Inferior parietal cortex (tissue), 1 donor: ENCODE measurements around the gene KRTAP5-9.
"Not testable (repeated sequence)": the region's sequence is repeated elsewhere in the genome, so short reads cannot be mapped to it uniquely, and the experiment has no call there.

Experiments used
- DNase-seq: peaks from one replicate; pipeline ENCODE4 v3.0.0-alpha.2; 2016; ENCODE audit errors: extremely low spot score

The KRTAP5-9 gene, protein sequence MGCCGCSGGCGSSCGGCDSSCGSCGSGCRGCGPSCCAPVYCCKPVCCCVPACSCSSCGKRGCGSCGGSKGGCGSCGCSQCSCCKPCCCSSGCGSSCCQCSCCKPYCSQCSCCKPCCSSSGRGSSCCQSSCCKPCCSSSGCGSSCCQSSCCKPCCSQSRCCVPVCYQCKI

DNA sequence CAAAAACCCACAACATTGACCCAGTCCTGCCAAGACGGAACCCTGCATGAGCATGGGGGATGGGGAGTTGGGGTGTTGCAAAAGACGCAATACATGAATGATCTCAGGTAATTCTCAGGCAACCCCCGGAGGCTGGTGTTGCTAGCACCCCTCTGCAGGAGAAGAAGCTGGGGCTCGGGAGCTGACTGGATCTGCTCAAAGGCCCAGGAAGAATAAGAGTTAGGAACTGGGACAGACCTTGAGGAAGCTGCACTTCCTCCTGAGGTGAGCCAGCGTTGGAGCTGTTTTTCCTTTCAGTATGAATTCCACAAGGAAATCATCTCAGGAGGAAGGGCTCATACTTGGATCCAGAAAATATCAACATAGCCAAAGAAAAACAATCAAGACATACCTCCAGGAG lies at the start of gene KRTAP5-9:
TSS of gene KRTAP5-9 (plus strand) at position 301 of the 400 bp plus-strand sequence. CDS start 238 bp downstream, outside the sequence.
- no peak for DNase-seq

DNA sequence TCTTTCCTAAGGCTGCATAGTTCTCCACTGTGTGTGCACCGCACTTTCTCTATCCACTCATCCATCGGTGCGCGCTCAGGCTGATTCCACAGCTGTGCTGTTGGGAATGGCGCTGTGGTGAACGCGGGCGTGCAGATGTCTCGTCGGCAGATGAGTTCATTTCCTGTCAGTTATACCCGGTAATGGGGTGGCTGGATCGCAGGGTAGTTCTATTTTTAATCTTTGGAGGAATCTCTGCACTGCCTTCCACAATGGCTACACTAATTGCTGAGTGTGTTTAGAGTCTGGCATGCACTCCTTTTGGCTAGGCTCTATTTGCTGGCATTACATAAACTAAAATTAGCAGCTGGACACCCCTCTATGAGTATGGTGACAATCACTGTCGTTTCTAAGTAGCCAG lies 49.1 kb upstream of the KRTAP5-9 start:
- DNase-seq, result no peak

DNA sequence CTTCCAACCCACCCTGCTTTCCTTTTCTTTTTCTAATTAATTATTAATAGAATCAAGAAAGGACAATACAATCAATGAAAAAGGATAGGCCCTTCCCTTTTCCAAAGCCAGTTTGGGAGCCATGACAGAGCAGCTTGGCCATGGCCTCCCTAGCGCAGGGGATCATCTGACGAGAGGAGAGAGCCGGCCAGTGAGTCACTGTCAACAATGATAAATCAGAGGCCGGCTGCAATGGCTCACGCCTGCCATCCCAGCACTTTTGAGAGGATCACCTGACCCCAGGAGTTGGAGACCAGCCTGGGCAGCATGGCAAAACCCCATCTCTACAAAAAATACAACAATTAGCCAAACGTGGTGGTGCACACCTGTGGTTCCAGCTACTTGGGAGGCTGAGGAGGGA lies 48.7 kb upstream of the KRTAP5-9 start:
- no peak for DNase-seq

DNA sequence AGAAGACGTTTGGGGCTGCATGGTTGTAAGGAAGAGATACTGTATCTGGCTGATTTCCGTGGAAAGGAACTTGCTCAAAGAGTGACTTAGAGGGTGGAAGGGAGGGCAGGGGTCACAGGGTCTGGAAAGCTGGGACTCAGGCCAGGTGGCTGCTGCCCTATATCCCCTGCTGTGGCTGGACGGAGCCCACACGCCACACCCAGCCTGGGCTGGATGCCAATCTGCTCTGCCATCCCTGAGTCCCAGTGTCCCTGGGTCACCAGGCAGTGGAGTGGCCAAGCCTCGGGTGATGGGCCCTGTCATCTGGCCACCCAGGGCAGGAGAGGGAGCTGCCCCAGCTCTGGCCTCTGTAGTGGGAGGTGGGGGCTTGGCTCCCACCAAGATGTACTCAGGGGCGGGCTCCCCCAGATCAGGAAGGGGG lies 47.6 kb upstream of the KRTAP5-9 start:
- no peak for DNase-seq

DNA sequence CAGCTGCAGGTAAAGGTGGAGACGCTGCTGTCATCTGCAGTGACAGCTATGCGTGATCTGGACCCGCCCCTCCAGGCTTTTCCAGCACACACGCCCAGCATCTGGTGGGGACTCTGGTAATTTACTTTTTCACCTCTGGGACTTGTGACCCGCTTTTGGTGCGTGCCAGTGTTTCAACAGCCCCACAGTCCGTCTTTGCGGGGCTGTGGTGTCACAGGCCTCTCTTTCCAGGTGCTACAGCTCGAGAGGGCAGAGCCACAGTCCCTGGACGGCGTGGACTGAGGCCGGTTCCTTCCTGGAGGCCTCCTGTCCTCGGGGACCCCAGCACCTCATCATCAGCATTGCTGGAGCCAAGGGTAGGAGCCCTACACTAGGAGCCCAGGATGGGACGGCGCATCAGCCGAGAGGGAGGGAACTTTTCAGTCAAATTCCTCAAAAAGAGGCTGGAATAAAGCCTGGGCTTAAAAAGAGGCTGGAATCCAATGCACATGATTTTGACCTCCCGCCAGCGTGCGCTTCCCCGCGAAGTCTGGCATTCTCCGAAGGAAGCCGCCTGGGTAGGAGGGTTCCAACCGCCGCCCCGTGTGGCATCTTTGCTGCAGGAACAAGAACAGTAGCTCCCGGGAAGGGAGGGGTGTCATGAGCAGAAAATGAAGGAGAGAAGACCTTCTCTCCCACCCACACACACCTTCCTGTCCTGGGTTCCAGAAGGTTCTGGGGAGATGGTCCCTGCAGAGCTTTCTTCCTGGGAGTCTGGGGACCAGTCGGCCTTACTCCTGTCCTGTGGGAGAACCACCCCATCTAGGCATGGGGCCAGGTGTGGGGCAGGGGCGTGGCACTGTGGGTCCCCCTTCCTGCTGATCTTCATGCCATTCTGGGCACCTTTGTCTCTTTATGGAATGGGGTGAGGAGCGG lies 46.9 kb upstream of the KRTAP5-9 start:
- DNase-seq, result no peak

DNA sequence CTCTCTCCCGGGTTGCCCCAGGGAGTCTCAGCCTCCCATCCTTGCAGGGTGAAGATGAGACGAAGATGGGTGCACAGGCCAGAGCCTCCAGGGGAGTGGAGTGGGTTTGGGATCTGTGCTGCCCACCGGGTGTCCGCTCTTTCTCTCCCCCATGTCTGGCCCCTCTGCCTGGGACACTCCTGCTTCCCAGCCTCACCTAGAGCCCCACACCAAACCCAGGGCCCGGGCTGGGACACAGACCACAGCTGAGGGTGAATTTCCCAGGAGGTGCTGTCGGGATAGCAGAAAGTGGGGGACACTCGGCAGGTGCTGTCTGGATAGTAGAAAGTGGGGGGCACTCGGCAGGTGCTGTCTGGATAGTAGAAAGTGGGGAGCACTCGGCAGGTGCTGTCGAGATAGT lies 46.2 kb upstream of the KRTAP5-9 start:
- DNase-seq, result no peak

DNA sequence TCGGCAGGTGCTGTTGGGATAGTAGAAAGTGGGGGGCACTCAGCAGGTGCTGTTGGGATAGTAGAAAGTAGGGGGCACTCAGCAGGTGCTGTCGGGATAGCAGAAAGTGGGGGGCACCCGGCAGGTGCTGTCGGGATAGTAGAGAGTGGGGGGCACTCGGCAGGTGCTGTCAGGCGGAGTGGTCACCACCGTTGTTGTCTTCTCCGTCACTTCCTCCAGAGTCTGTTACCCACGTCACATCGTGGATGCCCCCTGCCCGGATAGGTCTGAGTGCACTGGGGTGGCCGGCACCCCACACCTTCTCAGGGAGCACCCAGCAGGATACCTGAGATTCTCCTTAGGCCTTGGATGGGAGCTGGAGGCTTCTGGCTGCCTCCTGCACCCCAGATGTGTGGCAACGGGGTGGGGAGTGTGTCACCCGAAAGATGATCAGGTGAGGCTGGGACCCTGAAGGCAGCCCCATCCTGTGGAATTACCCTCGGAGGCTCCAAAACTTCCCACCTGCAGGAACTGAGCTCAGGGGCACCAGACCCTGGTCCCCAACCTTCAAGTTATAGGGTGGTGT lies 45.3 kb upstream of the KRTAP5-9 start:
- DNase-seq, result no peak

DNA sequence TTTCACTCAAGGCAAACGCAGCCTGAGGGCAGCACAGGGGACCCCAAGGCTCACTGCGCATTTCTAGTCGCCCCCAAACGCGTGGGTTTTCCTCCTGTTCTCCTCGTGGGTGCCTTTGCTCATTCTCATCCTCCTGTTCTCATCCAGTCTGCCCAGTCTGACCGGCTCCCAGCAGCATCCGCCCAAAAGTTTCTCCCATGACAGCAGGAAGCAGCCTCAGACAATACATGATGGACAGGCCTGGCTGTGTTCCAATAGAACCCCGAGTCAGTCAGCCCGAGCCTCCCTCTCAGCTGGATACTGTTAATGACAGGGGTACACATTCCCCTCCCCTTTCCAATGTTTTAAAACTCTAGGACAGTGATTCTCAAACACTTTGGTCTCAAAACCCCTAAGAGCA lies 43.7 kb upstream of the KRTAP5-9 start:
- DNase-seq, result no peak

DNA sequence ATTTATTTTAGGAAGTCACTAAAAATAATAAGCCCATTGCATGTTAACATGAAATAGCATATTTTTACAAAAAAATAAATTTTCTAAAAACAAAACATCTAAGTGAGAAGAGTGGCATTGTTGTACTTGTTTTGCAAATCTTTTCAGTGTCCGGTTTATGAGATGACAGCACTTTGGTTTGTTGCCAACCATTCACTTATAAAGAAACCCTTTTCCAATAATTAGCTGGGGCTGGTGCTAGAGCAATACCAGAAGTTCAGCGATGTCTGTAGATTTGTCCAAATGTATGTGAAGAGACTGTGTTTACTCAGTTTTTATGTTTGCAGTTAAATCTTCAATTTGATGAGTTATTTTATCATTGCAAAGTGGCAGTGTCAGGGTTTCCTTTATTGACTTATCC lies 43.2 kb upstream of the KRTAP5-9 start:
- DNase-seq, result no peak

DNA sequence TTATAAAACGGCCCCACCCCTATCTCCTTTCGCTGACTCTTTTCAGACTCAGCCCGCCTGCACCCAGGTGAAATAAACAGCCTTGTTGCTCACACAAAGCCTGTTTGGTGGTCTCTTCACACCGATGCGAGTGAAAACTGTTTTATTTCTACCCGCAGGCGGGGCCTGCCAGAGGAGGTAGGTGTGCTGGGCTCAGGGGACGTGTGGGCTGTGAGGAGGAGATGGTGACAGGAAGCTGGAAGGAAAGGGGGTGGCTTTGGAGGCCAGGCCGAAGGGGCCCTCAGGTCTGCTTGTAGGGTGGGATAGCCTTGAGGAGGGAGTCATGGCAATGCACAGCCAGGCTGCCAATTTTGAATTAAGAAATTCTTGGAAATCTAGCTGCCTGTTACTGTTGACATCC lies 42.4 kb upstream of the KRTAP5-9 start:
- DNase-seq, result no peak

DNA sequence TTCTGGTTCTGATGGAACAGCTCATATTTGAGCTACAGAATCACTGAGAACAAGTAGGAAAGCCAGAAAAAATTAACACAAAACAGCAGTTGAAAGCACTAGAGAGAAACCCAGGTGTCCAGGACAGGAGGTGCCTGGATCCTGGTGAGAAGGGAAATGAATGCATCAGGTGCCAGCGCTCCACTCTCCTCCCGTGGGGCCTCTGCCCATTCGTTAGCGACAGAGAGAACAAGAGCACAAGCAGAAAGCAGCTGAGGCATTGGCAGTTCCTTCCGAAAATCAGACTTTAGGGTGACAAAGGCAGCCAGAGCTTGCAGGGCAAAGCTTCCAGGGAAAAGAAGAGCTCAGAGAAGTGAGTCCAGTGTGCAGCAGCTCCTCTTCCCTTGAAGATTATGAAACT lies 41.1 kb upstream of the KRTAP5-9 start:
- DNase-seq, result no peak

DNA sequence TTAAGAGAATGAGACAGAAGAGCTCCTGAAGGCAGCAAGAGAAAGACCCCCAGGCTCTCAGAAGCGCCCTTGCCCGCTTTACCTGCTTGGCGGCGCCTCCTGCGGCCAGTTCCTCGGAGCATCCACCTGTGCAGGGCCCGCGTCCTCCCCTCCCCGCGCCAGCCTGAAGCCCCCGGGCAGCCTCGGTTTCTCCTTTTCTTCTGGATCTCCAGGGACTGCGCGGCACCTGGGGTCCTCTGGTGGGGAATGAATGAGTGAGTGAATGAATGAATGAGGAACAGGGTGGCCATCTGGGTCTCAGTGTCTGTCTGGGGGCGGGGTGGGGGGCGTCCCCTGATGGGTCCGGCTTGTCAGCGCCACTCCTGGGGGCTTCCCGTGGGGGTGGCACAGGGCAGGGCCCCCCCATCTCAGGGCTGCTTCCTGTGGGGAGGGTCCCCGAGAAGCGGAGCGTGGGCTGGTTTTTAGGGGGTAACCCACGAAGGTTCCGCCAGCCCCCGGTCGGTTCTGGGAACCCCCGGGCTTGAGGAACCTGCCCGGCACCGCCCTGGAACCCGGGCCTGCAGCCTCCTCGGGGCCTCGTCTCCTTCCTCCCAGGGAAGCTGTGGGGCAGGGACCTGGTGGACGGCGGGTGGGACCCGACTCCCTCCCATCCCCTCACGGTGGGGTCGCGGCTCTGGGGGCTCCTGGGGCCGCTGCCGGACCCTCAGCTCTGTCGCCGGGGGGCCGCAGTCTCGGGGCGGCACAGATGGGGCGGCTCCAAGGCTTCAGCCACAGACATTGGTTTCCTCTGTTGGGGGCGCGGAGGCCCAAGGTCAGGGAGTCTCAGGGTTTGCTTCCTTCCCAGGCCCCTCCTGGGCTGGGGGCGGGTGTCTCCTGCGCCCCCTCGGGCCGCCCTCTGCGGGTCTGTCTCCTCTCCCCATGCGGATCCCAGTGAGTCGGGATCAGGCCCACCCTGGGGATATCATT lies 29.4 kb upstream of the KRTAP5-9 start:
- DNase-seq, result no peak

DNA sequence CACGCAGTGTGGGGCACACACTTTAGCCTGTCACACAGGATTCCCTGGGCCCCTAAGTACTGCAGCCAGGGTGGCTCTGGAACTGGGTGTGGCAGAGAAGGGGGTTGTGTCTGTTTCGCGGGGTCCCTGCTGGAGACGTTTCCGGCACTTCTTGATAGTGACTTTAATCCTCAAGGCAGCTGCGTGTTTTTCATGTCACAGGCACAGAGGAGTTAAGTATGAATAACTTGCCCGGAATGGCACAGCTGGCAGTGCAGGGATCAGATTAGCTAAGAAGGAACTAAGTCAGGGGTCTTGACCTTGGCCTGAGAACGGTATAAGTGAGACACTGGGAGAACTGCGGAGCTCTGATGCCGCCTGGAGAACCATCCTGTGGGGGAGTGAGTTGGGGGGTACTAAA lies 28.7 kb upstream of the KRTAP5-9 start:
- no peak for DNase-seq

DNA sequence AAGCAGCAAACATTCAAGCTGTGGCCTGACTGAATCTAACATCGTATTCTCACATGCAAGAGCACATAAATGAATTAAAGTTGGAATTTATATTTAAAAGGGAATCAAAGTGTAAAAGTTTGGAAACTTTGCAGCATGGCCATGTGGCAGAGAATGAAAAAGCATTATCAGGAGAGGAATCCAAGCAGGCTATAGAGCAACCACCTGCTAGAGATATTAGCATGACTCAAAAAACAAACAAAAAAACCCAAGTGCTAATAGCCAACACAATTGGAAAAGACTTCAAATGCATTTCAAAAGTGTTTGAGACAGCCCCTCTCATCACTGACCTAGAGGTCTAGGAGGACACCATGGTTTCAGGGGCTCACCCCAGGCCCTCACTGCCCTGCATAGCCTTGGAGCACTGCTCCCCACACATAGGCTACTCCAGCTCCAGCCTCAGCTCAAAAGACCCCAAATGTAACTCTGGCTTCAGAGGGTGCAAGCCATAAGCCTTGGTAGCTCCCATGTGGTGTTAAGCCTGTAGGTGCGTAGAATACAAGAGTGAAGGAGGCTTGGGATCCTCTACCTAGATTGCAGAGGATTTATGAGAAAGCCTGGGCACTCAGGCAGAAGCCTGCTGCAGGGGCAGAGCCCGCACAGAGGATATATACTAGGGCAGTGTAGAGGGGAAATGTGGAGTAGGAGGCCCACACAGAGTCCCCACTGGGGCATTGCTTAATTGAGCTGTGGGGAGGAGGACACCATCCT lies 22.9 kb upstream of the KRTAP5-9 start:
- no peak for DNase-seq

DNA sequence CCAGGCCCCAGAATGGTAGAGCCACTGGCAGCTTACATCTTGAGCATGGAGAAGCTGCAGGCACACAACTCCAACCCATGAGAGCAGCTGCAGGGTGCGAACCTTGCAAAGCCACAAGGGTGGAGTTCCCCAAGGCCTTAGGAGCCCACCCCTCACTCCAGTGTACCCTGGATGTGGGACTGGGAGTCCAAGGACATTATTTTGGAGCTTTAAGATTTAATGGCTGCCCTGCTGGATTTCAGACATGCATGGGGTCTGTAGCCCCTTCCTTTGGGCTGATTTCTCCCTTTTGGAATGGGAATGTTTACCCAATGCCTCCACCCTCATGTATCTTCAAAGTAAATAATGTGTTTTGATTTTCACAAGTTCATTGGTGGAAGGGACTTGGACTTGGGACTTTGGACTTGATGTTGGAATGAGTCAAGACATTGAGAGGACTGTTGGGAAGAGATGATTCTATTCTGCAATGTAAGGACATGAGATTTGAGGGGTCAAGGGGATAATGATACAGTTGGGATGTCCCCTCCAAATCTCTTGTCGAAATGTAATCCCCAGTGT lies 22.2 kb upstream of the KRTAP5-9 start:
- no peak for DNase-seq

DNA sequence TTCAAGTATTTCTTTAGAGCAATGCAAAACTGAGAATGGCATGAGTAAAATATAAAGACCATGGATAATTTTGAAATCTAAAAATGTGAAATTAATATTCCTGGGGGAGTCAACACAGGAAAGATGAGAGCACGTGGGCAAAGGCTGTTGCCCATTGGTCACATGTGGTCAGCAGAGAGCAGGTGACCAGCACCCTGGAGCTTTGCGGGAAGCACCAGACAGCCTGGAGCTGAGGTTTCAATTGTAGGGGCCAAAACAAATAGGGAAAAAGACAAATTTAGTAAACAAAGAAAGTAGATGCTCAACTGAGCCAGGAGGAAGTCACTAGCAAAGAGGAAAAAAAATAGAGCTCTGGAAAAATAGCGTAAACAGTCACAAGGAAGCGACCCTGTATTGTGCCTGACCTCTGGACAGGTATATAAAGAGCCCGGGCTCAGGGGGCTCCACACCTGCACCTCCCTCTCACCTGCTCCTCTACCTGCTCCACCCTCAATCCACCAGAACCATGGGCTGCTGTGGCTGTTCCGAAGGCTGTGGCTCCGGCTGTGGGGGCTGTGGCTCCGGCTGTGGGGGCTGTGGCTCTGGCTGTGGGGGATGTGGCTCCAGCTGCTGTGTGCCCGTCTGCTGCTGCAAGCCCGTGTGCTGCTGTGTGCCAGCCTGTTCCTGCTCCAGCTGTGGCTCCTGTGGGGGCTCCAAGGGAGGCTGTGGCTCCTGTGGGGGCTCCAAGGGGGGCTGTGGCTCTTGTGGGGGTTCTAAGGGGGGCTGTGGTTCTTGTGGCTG lies 21.2 kb upstream of the KRTAP5-9 start, which contains the start of gene KRTAP5-7:
TSS of gene KRTAP5-7 (plus strand) at position 472 of the 780 bp plus-strand sequence. CDS start at position 506, 34 bp downstream.
- DNase-seq, result not testable (repeated sequence)

DNA sequence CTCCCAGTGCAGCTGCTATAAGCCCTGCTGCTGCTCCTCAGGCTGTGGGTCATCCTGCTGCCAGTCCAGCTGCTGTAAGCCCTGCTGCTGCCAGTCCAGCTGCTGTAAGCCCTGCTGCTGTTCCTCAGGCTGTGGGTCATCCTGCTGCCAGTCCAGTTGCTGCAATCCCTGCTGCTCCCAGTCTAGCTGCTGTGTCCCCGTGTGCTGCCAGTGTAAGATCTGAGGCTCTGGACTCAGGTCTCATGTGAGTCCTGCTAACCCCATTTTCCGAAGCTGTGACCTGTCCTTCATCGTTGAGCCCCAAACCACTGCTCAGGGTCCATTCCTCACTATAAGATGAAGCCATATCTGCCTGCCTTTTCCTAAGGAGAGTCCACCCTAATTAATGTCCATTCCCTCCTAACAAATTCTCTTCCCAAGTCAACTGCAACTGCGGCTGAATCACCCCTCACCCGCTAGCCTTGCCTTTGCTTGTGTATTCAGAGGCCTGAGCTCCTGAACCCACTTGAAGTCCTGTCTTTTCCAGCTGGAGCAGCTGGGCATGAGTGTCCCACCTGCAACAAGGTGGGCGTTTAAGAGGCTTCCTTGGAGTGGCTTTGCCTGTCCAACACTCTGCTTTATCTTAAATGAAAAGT lies 20.5 kb upstream of the KRTAP5-9 start:
- no peak for DNase-seq

DNA sequence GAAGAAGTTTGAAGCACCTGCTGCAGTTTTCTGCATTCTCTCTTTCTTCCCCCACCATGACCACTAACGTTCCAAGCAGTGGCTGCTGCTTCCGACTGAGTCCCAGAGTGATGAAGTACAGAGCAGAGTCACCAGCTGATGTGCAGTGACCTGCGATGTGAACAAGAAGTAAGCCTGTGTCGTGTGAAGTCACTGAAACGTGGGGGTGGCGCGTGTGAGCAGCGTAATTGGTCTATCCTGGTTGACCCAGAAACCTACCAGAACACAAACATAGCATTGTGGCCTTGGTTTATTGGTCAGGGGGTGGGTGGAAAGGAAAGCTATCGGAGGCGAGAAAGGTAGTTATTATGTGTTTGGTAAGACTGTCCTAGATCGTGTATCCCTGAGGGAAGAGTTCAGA lies 17.6 kb upstream of the KRTAP5-9 start:
- no peak for DNase-seq

DNA sequence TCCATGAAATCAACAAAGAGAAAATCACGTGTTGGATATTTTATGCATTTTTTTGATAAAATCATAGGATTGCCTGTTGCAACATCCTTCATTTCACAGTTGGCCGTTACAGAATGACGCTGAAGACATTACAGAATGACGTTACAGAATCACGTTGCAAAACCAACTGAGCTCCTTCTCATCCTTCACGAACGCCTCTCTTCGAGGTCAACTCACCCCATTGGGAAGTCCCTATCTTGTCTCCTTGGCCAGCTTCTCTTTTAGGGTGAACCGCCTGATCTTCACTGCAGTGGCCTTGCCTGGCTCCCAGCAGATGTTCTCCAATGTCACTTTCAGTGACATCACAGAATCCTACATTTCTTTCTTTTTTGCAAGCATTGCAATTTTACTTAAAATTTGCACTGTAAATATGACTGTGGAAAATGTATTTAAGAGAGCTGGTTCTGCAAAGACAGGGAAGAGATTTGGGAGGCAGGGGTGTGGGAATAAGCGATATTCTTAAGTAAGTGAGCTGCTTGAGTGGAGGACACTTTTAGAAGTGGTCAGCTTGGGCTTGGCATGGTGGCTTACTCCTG lies 16.1 kb upstream of the KRTAP5-9 start:
- DNase-seq, result no peak
